GM11168 (cell line): ENCODE results near the gene SDS.

Source experiments
- in situ Hi-C: fragments of 300-500 bp; cut with MboI; formaldehyde crosslinking; loops from one replicate; pipeline ENCODE4 v1.12.0; 2022; ENCODE audit warnings: low sequenced_read_pairs; ENCODE audit not compliant: unreplicated experiment

Gene SDS

GRCh38 chr12:113432986-113433385 lies 29.3 kb upstream of the SDS start:
- in situ Hi-C loops, result loop anchor here (25.0 kb wide), 1 partner anchor 479 kb away; no protein-coding TSS in a partner anchor

GRCh38 chr12:113428482-113428881 lies 24.8 kb upstream of the SDS start:
- in situ Hi-C loops, result loop anchor here (10.0 to 25.0 kb wide), 2 partner anchors 234 to 484 kb away; no protein-coding TSS in a partner anchor

- in situ Hi-C loops, result loop anchor here (10.0 to 25.0 kb wide), 2 partner anchors 233 to 484 kb away; no protein-coding TSS in a partner anchor
Observed at GRCh38 chr12:113427882-113428281, 24.2 kb upstream of the SDS start.

- in situ Hi-C loops, result loop anchor here (10.0 to 25.0 kb wide), 2 partner anchors 231 to 486 kb away; no protein-coding TSS in a partner anchor
Observed at GRCh38 chr12:113425960-113426453, 22.3 kb upstream of the SDS start.

- in situ Hi-C loops, result loop anchor here (10.0 to 25.0 kb wide), 2 partner anchors 230 to 487 kb away; no protein-coding TSS in a partner anchor
Observed at GRCh38 chr12:113424915-113425823, 21.5 kb upstream of the SDS start.

GRCh38 chr12:113424456-113424855 lies 20.8 kb upstream of the SDS start:
- in situ Hi-C loops, result loop anchor here (10.0 kb wide), 1 partner anchor 230 kb away; no protein-coding TSS in a partner anchor

GRCh38 chr12:113422886-113423669 lies 19.4 kb upstream of the SDS start:
- in situ Hi-C loops, result loop anchor here (10.0 kb wide), 1 partner anchor 228 kb away; no protein-coding TSS in a partner anchor

GRCh38 chr12:113422030-113422885 lies 18.6 kb upstream of the SDS start, which contains the start of gene SDSL:
SDSL (plus strand) TSS chr12:113422380; CDS start chr12:113427983, 5,603 bp downstream.
- in situ Hi-C loops, result loop anchor here (10.0 kb wide), 1 partner anchor 227 kb away; no protein-coding TSS in a partner anchor

GRCh38 chr12:113420996-113421595 lies 17.4 kb upstream of the SDS start:
- in situ Hi-C loops, result loop anchor here (10.0 kb wide), 1 partner anchor 226 kb away; no protein-coding TSS in a partner anchor

GRCh38 chr12:113418213-113418879 lies 14.7 kb upstream of the SDS start:
- in situ Hi-C loops, result loop anchor here (10.0 kb wide), 1 partner anchor 104 kb away; no protein-coding TSS in a partner anchor

- in situ Hi-C loops, result loop anchor here (10.0 kb wide), 1 partner anchor 101 kb away; no protein-coding TSS in a partner anchor
Observed at GRCh38 chr12:113416091-113416754, 12.5 kb upstream of the SDS start.

GRCh38 chr12:113414519-113415038 lies 10.9 kb upstream of the SDS start:
- in situ Hi-C loops, result loop anchor here (10.0 kb wide), 1 partner anchor 100 kb away; no protein-coding TSS in a partner anchor

- in situ Hi-C loops, result loop anchor here (10.0 kb wide), 1 partner anchor 99 kb away; no protein-coding TSS in a partner anchor
Observed at GRCh38 chr12:113413488-113413939, 9.8 kb upstream of the SDS start.

GRCh38 chr12:113409462-113410124 lies 5.9 kb upstream of the SDS start:
- in situ Hi-C loops, result loop anchor here (10.0 kb wide), 1 partner anchor 95 kb away; no protein-coding TSS in a partner anchor

- in situ Hi-C loops, result no loop called here
Observed at GRCh38 chr12:113408756-113409298, 5.1 kb upstream of the SDS start.

GRCh38 chr12:113407931-113408600 lies 4.4 kb upstream of the SDS start:
- in situ Hi-C loops, result no loop called here
